ENCODE results near the gene BSN.

DNA sequence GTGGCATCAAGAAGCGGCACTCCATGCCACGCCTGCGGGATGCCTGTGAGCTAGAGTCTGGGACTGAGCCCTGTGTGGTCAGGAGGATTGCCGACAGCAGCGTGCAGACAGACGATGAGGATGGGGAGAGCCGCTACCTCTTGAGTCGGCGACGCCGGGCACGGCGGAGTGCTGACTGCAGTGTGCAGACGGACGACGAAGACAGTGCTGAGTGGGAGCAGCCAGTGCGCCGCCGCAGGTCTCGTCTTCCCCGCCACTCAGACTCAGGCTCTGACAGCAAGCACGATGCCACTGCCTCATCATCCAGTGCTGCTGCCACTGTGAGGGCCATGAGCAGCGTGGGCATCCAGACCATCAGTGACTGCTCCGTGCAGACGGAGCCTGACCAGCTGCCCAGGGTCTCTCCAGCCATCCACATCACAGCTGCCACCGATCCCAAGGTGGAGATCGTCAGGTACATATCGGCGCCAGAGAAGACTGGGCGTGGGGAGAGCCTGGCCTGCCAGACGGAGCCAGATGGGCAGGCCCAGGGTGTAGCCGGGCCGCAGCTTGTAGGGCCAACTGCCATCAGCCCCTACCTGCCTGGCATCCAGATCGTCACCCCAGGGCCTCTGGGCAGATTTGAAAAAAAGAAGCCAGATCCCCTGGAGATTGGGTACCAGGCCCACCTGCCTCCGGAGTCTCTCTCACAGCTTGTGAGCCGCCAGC is 103.1 kb downstream of the BSN start:
- TF ChIP-seq POLR2A (IDR thresholded peaks at IDR 0.05) (no peak), CTCF (IDR thresholded peaks at IDR 0.05) (no peak)
